ENCODE results near the gene TMEM63B. TPM values are rescaled to one million over a fixed set of nuclear protein-coding genes. Genes with fewer than 3 reads are reported as not detected.

Gene TMEM63B
- total RNA-seq, 4 donors from 2014 or later = 27.2 to 71.9 (median 43.7) TPM

DNA sequence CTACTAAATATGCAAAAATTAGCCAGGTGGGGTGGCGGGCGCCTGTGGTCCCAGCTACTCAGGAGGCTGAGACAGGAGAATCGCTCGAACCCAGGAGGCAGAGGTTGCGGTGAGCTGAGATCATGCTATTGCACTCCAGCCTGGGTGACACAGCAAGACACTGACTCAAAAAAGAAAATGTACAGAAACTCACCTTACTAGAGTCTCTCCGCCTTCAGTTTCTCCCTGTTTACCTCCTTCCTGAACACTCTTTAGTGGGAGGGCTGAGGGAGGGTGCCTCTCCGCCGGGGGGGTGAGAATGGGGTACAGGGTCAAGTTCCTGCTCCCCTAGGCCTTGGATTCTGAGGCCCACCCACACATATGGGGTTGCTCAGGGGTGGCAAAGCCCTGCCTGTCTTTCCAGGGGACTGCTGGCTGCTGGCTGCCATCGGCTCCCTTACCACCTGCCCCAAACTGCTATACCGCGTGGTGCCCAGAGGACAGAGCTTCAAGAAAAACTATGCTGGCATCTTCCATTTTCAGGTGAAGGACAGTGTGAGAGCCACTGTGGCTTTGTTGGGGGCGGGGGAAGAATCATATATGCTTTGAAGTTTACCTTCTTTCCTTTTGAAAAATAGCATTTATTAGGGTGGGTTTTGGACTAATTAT, 44.7 kb downstream of the TMEM63B start:
- DNase-seq (no peak), ATAC-seq (no peak)
- Histone ChIP-seq H3K4me3 (no peak overlapping the region), H3K4me1 (peaks cover 0 to 7% of the 10 kb centered on the region in 2 donors), H3K27me3 (no peaks in the 10 kb centered on the region), H3K27ac (no peak overlapping the region), H3K9me3 (no peaks in the 10 kb centered on the region), H3K36me3 (no peaks in the 10 kb centered on the region)
- in situ Hi-C loops (cut with MboI; ENCODE audit: low sequenced_read_pairs in 4 of 4) (loop anchor here in 3 of 4 donors (5.0 to 25.0 kb wide), 3 partner anchors 63 to 165 kb away; partner anchors contain the start of gene SPATS1 (in 2 of the 3)), intact Hi-C loops (cut with DNase I; ENCODE audit: low total_unique reads) (loop anchor here (1.0 to 5.0 kb wide), 5 partner anchors 45 to 165 kb away; partner anchors contain the start of genes MYMX and SLC35B2)
- TF ChIP-seq, protein P1, sequence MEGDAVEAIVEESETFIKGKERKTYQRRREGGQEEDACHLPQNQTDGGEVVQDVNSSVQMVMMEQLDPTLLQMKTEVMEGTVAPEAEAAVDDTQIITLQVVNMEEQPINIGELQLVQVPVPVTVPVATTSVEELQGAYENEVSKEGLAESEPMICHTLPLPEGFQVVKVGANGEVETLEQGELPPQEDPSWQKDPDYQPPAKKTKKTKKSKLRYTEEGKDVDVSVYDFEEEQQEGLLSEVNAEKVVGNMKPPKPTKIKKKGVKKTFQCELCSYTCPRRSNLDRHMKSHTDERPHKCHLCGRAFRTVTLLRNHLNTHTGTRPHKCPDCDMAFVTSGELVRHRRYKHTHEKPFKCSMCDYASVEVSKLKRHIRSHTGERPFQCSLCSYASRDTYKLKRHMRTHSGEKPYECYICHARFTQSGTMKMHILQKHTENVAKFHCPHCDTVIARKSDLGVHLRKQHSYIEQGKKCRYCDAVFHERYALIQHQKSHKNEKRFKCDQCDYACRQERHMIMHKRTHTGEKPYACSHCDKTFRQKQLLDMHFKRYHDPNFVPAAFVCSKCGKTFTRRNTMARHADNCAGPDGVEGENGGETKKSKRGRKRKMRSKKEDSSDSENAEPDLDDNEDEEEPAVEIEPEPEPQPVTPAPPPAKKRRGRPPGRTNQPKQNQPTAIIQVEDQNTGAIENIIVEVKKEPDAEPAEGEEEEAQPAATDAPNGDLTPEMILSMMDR (IDR thresholded peaks at IDR 0.05 in 4 of 5, conservative IDR thresholded peaks at IDR 0.05 in 1 of 5) = no peak
- no peak for TF ChIP-seq POLR2A (IDR thresholded peaks at IDR 0.05)

DNA sequence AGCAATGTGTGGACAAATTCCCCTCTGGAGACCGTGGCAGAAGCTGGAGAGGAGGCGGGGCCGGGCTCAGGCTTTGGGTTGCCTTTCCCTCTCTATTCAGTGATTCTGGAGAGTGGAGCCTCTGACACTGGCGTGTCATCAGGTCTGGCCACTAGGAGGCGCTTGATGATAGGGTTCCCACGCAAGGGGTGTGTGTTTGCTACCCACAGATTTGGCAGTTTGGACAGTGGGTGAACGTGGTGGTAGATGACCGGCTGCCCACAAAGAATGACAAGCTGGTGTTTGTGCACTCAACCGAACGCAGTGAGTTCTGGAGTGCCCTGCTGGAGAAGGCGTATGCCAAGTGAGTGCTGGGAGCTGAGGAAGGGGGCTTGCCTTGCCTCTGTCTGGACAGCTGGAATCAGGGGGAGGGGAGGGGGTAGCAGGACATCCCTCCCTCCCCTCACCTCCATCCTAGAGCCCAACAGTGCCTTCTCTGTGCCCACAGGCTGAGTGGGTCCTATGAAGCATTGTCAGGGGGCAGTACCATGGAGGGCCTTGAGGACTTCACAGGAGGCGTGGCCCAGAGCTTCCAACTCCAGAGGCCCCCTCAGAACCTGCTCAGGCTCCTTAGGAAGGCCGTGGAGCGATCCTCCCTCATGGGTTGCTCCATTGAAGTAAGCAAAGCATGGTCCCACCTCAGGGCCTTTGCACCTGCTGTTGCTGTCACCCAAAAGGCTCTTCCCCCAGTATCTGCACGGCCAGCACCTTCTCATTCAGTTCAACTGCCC, 45.6 kb downstream of the TMEM63B start:
- in situ Hi-C loops (cut with MboI; ENCODE audit: low sequenced_read_pairs in 4 of 4) = loop anchor here in 3 of 4 donors (5.0 to 25.0 kb wide), 3 partner anchors 62 to 164 kb away; partner anchors contain the start of gene SPATS1 (in 2 of the 3)
- H3K27me3 ChIP-seq = no peaks in the 10 kb centered on the region
- H3K36me3 ChIP-seq = no peaks in the 10 kb centered on the region
- TF ChIP-seq POLR2A (IDR thresholded peaks at IDR 0.05) = no peak
- TF ChIP-seq, protein P1 (IDR thresholded peaks at IDR 0.05 in 4 of 5, conservative IDR thresholded peaks at IDR 0.05 in 1 of 5) = peak; percentile 85 to 96 (median 92)
- intact Hi-C loops (cut with DNase I; ENCODE audit: low total_unique reads) = loop anchor here (1.0 to 5.0 kb wide), 5 partner anchors 44 to 164 kb away; partner anchors contain the start of genes MYMX and SLC35B2
- peaks cover 0 to 7% of the 10 kb centered on the region in 2 donors for H3K4me1 ChIP-seq
- H3K9me3 ChIP-seq = no peaks in the 10 kb centered on the region
- no peak overlapping the region for H3K4me3 ChIP-seq
- ATAC-seq (peak; percentile 95 to 96), DNase-seq (peak; percentile 65 to 80)
- H3K27ac ChIP-seq = no peak overlapping the region

DNA sequence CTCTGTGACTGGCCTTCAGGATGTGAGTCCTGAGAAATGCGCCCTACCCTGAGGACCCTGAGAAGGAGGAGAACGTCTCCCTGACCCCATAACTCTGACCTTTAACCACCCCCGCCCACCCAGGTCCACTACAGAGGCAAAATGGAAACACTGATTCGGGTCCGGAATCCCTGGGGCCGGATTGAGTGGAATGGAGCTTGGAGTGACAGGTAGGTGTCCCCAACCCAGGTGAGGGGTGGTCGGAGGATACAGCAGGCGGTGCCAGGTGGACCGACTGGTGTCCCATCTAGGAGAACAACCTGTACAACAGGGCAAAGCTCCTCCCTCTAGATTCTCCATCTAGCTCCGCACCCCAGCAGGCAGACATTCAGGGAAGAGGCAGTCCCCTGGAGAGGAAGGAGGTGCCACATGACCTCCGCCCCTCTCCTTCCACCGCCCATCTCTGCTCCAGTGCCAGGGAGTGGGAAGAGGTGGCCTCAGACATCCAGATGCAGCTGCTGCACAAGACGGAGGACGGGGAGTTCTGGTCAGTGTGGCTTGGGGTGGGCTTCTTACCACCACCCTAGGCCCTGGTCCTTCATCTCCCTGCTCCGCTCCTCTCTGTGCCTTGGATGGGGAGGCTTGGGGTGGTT, 48.9 kb downstream of the TMEM63B start:
- in situ Hi-C loops (cut with MboI; ENCODE audit: low sequenced_read_pairs in 4 of 4) = loop anchor here in 1 of 4 donors (10.0 kb wide), 1 partner anchor 59 kb away; no protein-coding TSS in a partner anchor
- ATAC-seq (no peak), DNase-seq (no peak)
- TF ChIP-seq POLR2A (IDR thresholded peaks at IDR 0.05) = no peak
- TF ChIP-seq, protein P1 (IDR thresholded peaks at IDR 0.05 in 4 of 5, conservative IDR thresholded peaks at IDR 0.05 in 1 of 5) = no peak
- intact Hi-C loops (cut with DNase I; ENCODE audit: low total_unique reads) = no loop called here
- Histone ChIP-seq H3K27me3 (no peaks in the 10 kb centered on the region), H3K4me1 (peaks cover 0 to 7% of the 10 kb centered on the region in 2 donors), H3K9me3 (no peaks in the 10 kb centered on the region), H3K36me3 (no peaks in the 10 kb centered on the region), H3K27ac (no peak overlapping the region), H3K4me3 (no peak overlapping the region)

DNA sequence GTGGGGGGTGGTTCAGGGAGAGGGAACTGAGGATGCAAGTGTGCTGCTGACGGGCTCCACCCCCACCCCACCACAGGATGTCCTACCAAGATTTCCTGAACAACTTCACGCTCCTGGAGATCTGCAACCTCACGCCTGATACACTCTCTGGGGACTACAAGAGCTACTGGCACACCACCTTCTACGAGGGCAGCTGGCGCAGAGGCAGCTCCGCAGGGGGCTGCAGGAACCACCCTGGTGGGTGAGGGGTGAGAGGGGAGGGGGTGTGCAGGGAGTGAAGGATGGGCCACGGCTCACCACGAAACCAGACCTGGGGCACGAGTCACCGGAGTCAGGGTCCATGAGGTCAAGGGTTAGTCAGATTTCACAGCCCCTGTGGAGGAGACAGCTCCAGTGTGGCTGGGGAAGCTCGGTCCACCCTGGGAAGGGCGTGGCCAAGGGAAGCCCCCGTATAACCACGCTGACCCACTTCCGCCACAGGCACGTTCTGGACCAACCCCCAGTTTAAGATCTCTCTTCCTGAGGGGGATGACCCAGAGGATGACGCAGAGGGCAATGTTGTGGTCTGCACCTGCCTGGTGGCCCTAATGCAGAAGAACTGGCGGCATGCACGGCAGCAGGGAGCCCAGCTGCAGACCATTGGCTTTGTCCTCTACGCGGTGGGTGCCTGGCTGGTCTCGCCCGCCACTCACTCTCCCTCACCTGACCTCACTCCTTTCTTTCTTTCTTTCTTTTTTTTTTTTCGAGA, 49.6 kb downstream of the TMEM63B start:
- Histone ChIP-seq H3K4me3 (no peak overlapping the region), H3K27ac (no peak overlapping the region), H3K9me3 (no peaks in the 10 kb centered on the region), H3K4me1 (peaks cover 0 to 7% of the 10 kb centered on the region in 2 donors), H3K36me3 (no peaks in the 10 kb centered on the region), H3K27me3 (no peaks in the 10 kb centered on the region)
- in situ Hi-C loops (cut with MboI; ENCODE audit: low sequenced_read_pairs in 4 of 4) = loop anchor here in 1 of 4 donors (10.0 kb wide), 1 partner anchor 58 kb away; no protein-coding TSS in a partner anchor
- intact Hi-C loops (cut with DNase I; ENCODE audit: low total_unique reads) = no loop called here
- no peak for DNase-seq
- ATAC-seq = no peak
- TF ChIP-seq POLR2A (IDR thresholded peaks at IDR 0.05) = no peak
- TF ChIP-seq, protein P1 (IDR thresholded peaks at IDR 0.05 in 4 of 5, conservative IDR thresholded peaks at IDR 0.05 in 1 of 5) = no peak

Data from gastrocnemius medialis (tissue), 4 donors.